HFF-Myc (cell line): Measurements from ENCODE around the gene PYGL.

Experiments used
- DNase-seq: peaks from one replicate; pipeline ENCODE4 v3.0.0-alpha.2; 2011; ENCODE audit warnings: low read depth; ENCODE audit errors: extremely low read depth
- H3K4me3 ChIP-seq: replicated peaks from 2 replicates; pipeline ENCODE4 v1.5.1; 2011; ENCODE audit warnings: low read depth, mild to moderate bottlenecking, control low read depth, low read length
- CTCF ChIP-seq: IDR thresholded peaks from 2 replicates; pipeline ENCODE4 v1.5.1; 2012; ENCODE audit warnings: mild to moderate bottlenecking, low read depth, low read length, control low read depth; ENCODE audit errors: missing control alignments

PYGL gene

GRCh38 chr14:50892255-50892654 lies 52.0 kb downstream of the PYGL start:
- H3K4me3 ChIP-seq, result no peak overlapping the region
- no peak for TF ChIP-seq CTCF
- no peak for DNase-seq

GRCh38 chr14:50887476-50887875 lies 56.8 kb downstream of the PYGL start:
- no peak overlapping the region for H3K4me3 ChIP-seq
- no peak for DNase-seq
- no peak for TF ChIP-seq CTCF

DNA sequence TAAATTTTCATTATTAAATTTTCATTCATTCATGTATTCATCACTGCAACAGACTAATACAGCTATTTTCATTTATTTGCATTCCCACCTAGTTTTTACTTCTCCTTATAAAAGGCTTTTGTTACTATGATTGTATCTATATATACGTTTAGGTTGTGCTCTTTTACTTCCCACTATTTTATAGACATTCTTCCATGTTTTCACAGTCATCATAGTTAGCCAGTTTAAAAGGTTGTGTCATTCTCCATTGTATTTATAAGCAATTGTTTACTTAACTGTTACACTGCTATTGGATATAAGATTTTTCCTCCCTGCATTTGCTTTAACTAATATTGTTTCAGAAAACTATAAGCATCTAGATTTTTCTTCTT lies 60.5 kb downstream of the PYGL start:
- no peak overlapping the region for H3K4me3 ChIP-seq
- no peak for TF ChIP-seq CTCF
- DNase-seq, result no peak

DNA sequence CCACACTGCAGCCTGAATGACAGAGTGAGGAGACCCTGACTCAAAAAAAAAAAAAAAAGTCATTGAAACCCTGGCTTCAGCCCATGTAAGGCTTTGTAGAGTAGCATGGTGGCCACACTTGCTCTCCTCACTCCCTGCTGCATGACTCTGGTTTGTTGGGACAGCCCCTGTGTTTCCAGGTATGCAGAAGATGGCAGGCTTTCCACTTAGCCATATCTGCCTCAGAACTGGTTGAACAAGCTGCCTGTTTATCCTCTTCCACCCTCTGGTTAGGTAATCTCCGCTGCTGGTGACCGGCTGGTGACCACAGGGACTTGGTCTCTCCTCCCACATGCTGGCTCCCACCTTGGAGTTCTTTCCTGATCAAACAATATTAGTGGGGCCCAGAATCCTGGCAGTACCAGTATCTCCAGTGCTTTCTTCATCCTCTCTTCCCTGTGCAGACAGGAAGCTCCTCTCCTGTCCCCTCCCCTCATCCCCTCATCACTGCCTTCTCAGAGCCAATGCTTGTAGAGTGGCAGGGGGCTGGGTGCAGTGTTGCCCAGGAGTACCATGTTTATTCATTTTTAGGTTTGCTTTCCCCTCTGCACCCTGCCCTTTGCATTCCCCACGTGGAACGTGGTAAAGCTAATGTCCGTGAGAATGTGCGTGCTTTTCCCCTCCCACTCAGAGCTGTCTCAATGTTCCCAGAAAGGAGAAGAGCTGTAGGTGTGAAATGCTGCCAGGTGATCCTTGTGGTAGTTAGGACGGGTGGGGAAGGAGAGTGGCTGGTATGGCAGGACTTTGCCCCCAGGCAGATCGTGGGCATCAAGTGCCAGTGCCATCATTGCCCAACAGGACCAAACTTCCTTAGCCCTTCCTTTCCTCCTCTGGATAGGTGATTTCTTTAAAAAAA lies 61.1 kb downstream of the PYGL start:
- no peak for DNase-seq
- no peak overlapping the region for H3K4me3 ChIP-seq
- TF ChIP-seq CTCF, result no peak

DNA sequence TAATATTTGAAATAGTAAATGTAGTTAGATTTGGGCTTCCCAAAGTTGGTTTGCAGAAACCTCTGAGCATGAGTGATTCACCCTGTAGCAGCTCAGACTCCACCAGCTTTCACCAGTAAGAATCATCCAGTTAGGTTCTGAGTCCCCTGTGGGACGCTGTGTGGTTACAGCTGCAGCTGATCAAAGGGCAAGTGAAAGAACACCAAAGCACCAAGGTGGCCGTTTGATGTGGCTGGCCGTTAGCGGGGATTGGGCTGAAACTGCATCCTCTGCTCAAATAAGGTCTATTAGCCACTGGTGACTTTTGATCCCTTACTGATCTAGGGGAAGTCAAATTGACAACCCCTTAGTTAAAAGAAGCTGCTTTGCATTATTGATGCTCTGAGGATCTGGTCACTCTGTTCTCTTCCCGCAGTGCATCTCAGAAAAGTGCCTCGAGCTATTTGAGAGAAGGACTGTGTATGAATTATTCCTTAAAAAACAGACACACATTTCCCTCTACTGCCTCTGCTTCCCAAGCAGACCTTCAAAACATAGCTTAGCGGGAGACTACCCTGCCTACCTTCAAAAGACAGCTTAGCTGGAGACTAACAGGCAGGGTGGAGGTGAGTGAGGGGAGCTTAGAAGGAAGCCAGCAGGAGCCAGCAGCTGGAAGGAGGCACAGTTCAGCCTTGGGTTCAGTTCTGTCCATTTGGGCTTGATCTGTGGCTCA lies 68.8 kb downstream of the PYGL start:
- no peak for TF ChIP-seq CTCF

GRCh38 chr14:50874757-50875156 lies 69.5 kb downstream of the PYGL start:
- TF ChIP-seq CTCF, result no peak
- H3K4me3 ChIP-seq, result no peak overlapping the region
- DNase-seq, result no peak

More for the DNA sequence above, 68.8 kb downstream of the PYGL start:
- H3K4me3 ChIP-seq, result no peak overlapping the region
- no peak for DNase-seq
